Measurements from ENCODE around the gene HMGA1. TPM values are rescaled to one million over a fixed set of nuclear protein-coding genes. Genes with fewer than 3 reads are reported as not detected.

HMGA1 gene
- total and polyA plus RNA-seq, 2 of the 13 experiments (the other 11 are each of a cell fraction or from before 2014, with no cell fraction given): 117 to 145 TPM

GRCh38 chr6:34196833-34197195 is 39.9 kb upstream of the HMGA1 start (continued):
- TF ChIP-seq POGK (CRISPR knock-in tag; conservative IDR thresholded peaks at IDR 0.05) (0 out of 2 replicates have a peak, but pooled peaks have one; percentile 9), NR2C2 (CRISPR knock-in tag; IDR thresholded peaks at IDR 0.05; ENCODE audit: borderline replicate concordance) (no peak), MTF1 (CRISPR knock-in tag; IDR thresholded peaks at IDR 0.05) (no peak), HNRNPK (IDR thresholded peaks at IDR 0.05; ENCODE audit: low read depth, low read length, poor library complexity, severe bottlenecking) (peak; percentile 78), CREB1 (IDR thresholded peaks at IDR 0.05) (no peak), CREB1 (CRISPR knock-in tag; IDR thresholded peaks at IDR 0.05) (no peak), ZNF782 (CRISPR knock-in tag; IDR thresholded peaks at IDR 0.05; ENCODE audit: borderline replicate concordance) (0 out of 2 replicates have a peak, but pooled peaks have one; percentile 9), ZNF121 (CRISPR knock-in tag; IDR thresholded peaks at IDR 0.05) (no peak), KLF16 (CRISPR knock-in tag; IDR thresholded peaks at IDR 0.05) (no peak), CHCHD3 (CRISPR knock-in tag; IDR thresholded peaks at IDR 0.05) (0 out of 2 replicates have a peak, but pooled peaks have one; percentile 9), ZNF670 (CRISPR knock-in tag; IDR thresholded peaks at IDR 0.05; ENCODE audit: borderline replicate concordance) (no peak), PCBP1 (IDR thresholded peaks at IDR 0.05; ENCODE audit: borderline replicate concordance, low read depth, low read length) (0 out of 2 replicates have a peak, but pooled peaks have one; percentile 37), BHLHE40 (IDR thresholded peaks at IDR 0.05; ENCODE audit: low read length) (peak; percentile 73)
- TF ChIP-seq, protein P1, sequence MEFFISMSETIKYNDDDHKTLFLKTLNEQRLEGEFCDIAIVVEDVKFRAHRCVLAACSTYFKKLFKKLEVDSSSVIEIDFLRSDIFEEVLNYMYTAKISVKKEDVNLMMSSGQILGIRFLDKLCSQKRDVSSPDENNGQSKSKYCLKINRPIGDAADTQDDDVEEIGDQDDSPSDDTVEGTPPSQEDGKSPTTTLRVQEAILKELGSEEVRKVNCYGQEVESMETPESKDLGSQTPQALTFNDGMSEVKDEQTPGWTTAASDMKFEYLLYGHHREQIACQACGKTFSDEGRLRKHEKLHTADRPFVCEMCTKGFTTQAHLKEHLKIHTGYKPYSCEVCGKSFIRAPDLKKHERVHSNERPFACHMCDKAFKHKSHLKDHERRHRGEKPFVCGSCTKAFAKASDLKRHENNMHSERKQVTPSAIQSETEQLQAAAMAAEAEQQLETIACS (CRISPR knock-in tag; IDR thresholded peaks at IDR 0.05): no peak

Measured in HepG2 (cell line).